ENCODE data around the gene FREM2.

Gene FREM2

GRCh38 chr13:38670627-38671026 is 16.2 kb upstream of the FREM2 start:
- ATAC-seq, result no peak
- peaks cover 7% of the 10 kb centered on the region for H3K27me3 Mint-ChIP-seq
- no peak overlapping the region for H3K4me3 Mint-ChIP-seq
- no peak overlapping the region for H3K27ac Mint-ChIP-seq
- DNase-seq, result no peak
- H3K9me3 Mint-ChIP-seq, result peaks cover 0 to 4% of the 10 kb centered on the region in 2 donors
- H3K4me1 Mint-ChIP-seq, result no peaks in the 10 kb centered on the region

GRCh38 chr13:38671980-38672379 is 14.9 kb upstream of the FREM2 start:
- H3K9me3 Mint-ChIP-seq, result peaks cover 0 to 4% of the 10 kb centered on the region in 2 donors
- no peak overlapping the region for H3K4me3 Mint-ChIP-seq
- no peak overlapping the region for H3K27ac Mint-ChIP-seq
- H3K27me3 Mint-ChIP-seq, result peaks cover 7% of the 10 kb centered on the region
- DNase-seq (no peak), ATAC-seq (no peak)
- H3K4me1 Mint-ChIP-seq, result no peaks in the 10 kb centered on the region

- H3K9me3 Mint-ChIP-seq, result no peaks in the 10 kb centered on the region
- H3K27ac Mint-ChIP-seq, result peak overlapping the region in 1 of 2 donors; percentile 45
- DNase-seq, result no peak
- no peak for ATAC-seq
- peaks cover 9% of the 10 kb centered on the region for H3K27me3 Mint-ChIP-seq
- no peaks in the 10 kb centered on the region for H3K4me1 Mint-ChIP-seq
- no peak overlapping the region for H3K4me3 Mint-ChIP-seq
These were observed 12.7 kb upstream of the FREM2 start for GRCh38 chr13:38674208-38674607.

- H3K9me3 Mint-ChIP-seq, result no peaks in the 10 kb centered on the region
- H3K27ac Mint-ChIP-seq, result no peak overlapping the region
- ATAC-seq (no peak), DNase-seq (no peak)
- H3K27me3 Mint-ChIP-seq, result peaks cover 15% of the 10 kb centered on the region
- H3K4me1 Mint-ChIP-seq, result no peaks in the 10 kb centered on the region
- no peak overlapping the region for H3K4me3 Mint-ChIP-seq
These were observed 6.0 kb upstream of the FREM2 start for GRCh38 chr13:38680912-38681311.

- H3K4me1 Mint-ChIP-seq, result no peaks in the 10 kb centered on the region
- peaks cover 40% of the 10 kb centered on the region for H3K27me3 Mint-ChIP-seq
- H3K9me3 Mint-ChIP-seq, result no peaks in the 10 kb centered on the region
- H3K4me3 Mint-ChIP-seq, result no peak overlapping the region
- H3K27ac Mint-ChIP-seq, result no peak overlapping the region
- no peak for ATAC-seq
- DNase-seq, result no peak
These were observed 2.2 kb upstream of the FREM2 start for GRCh38 chr13:38684714-38685113.

- ATAC-seq (no peak), DNase-seq (no peak)
- H3K4me3 Mint-ChIP-seq, result no peak overlapping the region
- H3K27me3 Mint-ChIP-seq, result peaks cover 40% of the 10 kb centered on the region
- no peaks in the 10 kb centered on the region for H3K9me3 Mint-ChIP-seq
- no peaks in the 10 kb centered on the region for H3K4me1 Mint-ChIP-seq
- H3K27ac Mint-ChIP-seq, result no peak overlapping the region
These were observed 1.4 kb upstream of the FREM2 start for GRCh38 chr13:38685431-38685830.

GRCh38 chr13:38685974-38686576 is 802 bp upstream of the FREM2 start:
- Mint-ChIP-seq H3K4me3 (no peak overlapping the region), H3K4me1 (no peaks in the 10 kb centered on the region), H3K27ac (no peak overlapping the region), H3K9me3 (peaks cover 0 to 5% of the 10 kb centered on the region in 2 donors), H3K27me3 (peaks cover 40% of the 10 kb centered on the region)
- no peak for DNase-seq
- no peak for ATAC-seq

- Mint-ChIP-seq H3K9me3 (peaks cover 0 to 5% of the 10 kb centered on the region in 2 donors), H3K27me3 (peaks cover 40% of the 10 kb centered on the region), H3K27ac (no peak overlapping the region), H3K4me1 (no peaks in the 10 kb centered on the region), H3K4me3 (peak overlapping the region in 1 of 2 donors; percentile 10)
- ATAC-seq, result no peak
- DNase-seq, result no peak
These were observed 661 bp downstream of the FREM2 start for GRCh38 chr13:38687246-38688229.

- Mint-ChIP-seq H3K9me3 (peaks cover 0 to 5% of the 10 kb centered on the region in 2 donors), H3K27me3 (peaks cover 40% of the 10 kb centered on the region), H3K4me1 (no peaks in the 10 kb centered on the region), H3K4me3 (no peak overlapping the region), H3K27ac (no peak overlapping the region)
- DNase-seq, result no peak
- ATAC-seq, result no peak
These were observed 1.8 kb downstream of the FREM2 start for GRCh38 chr13:38688674-38689073.

GRCh38 chr13:38690231-38690630 is 3.4 kb downstream of the FREM2 start:
- Mint-ChIP-seq H3K4me1 (no peaks in the 10 kb centered on the region), H3K27me3 (peaks cover 40% of the 10 kb centered on the region), H3K4me3 (no peak overlapping the region), H3K27ac (no peak overlapping the region), H3K9me3 (peaks cover 0 to 5% of the 10 kb centered on the region in 2 donors)
- ATAC-seq (no peak), DNase-seq (no peak)

GRCh38 chr13:38693168-38693567 is 6.3 kb downstream of the FREM2 start:
- no peak for ATAC-seq
- Mint-ChIP-seq H3K27ac (no peak overlapping the region), H3K4me3 (no peak overlapping the region), H3K9me3 (peaks cover 0 to 5% of the 10 kb centered on the region in 2 donors), H3K4me1 (no peaks in the 10 kb centered on the region), H3K27me3 (peaks cover 12% of the 10 kb centered on the region)
- no peak for DNase-seq

- no peak for ATAC-seq
- Mint-ChIP-seq H3K9me3 (peaks cover 0 to 5% of the 10 kb centered on the region in 2 donors), H3K4me1 (no peaks in the 10 kb centered on the region), H3K27me3 (peaks cover 8% of the 10 kb centered on the region), H3K4me3 (no peak overlapping the region), H3K27ac (no peak overlapping the region)
- DNase-seq, result no peak
These were observed 6.8 kb downstream of the FREM2 start for GRCh38 chr13:38693641-38694040.

GRCh38 chr13:38697197-38697596 is 10.3 kb downstream of the FREM2 start:
- no peak for ATAC-seq
- H3K27me3 Mint-ChIP-seq, result no peaks in the 10 kb centered on the region
- no peak for DNase-seq
- H3K4me1 Mint-ChIP-seq, result no peaks in the 10 kb centered on the region
- no peaks in the 10 kb centered on the region for H3K9me3 Mint-ChIP-seq
- no peak overlapping the region for H3K27ac Mint-ChIP-seq
- no peak overlapping the region for H3K4me3 Mint-ChIP-seq

- no peaks in the 10 kb centered on the region for H3K27me3 Mint-ChIP-seq
- no peak for DNase-seq
- H3K9me3 Mint-ChIP-seq, result no peaks in the 10 kb centered on the region
- H3K4me1 Mint-ChIP-seq, result no peaks in the 10 kb centered on the region
- H3K4me3 Mint-ChIP-seq, result no peak overlapping the region
- H3K27ac Mint-ChIP-seq, result no peak overlapping the region
- ATAC-seq, result no peak
These were observed 10.9 kb downstream of the FREM2 start for GRCh38 chr13:38697628-38698333.

GRCh38 chr13:38700051-38700450 is 13.2 kb downstream of the FREM2 start:
- ATAC-seq, result no peak
- no peaks in the 10 kb centered on the region for H3K4me1 Mint-ChIP-seq

GRCh38 chr13:38702669-38703068 is 15.8 kb downstream of the FREM2 start:
- Mint-ChIP-seq H3K9me3 (no peaks in the 10 kb centered on the region), H3K4me1 (no peaks in the 10 kb centered on the region), H3K27ac (no peak overlapping the region), H3K27me3 (no peaks in the 10 kb centered on the region), H3K4me3 (no peak overlapping the region)
- DNase-seq, result no peak
- no peak for ATAC-seq

More at GRCh38 chr13:38700051-38700450, 13.2 kb downstream of the FREM2 start:
- no peak overlapping the region for H3K4me3 Mint-ChIP-seq
- no peak overlapping the region for H3K27ac Mint-ChIP-seq
- no peaks in the 10 kb centered on the region for H3K27me3 Mint-ChIP-seq
- H3K9me3 Mint-ChIP-seq, result no peaks in the 10 kb centered on the region
- no peak for DNase-seq

All from stimulated activated naive CD8-positive, alpha-beta T cell treated with anti-CD3 and anti-CD28 coated beads, Interleukin-15, amount 100 ng/mL, for 72 hours (primary cell).